ENCODE measurements around the gene NOP9. TPM values are rescaled to one million over a fixed set of nuclear protein-coding genes. Genes with fewer than 3 reads are reported as not detected.

Gene NOP9
- total RNA-seq, 1 donor from 2014 or later = 33.5 TPM

- no peak for DNase-seq (ENCODE audit: low spot score in 2 of 2)
- TF ChIP-seq CTCF (IDR thresholded peaks at IDR 0.05) = no peak
- H3K4me3 ChIP-seq = no peak overlapping the region
- no peaks in the 10 kb centered on the region for H3K36me3 ChIP-seq
- H3K9me3 ChIP-seq = no peaks in the 10 kb centered on the region
- H3K27me3 ChIP-seq = no peaks in the 10 kb centered on the region
- no peak overlapping the region for H3K27ac ChIP-seq
- intact Hi-C loops (cut with DNase I) = no loop called here
- H3K4me1 ChIP-seq = no peaks in the 10 kb centered on the region
Observed at GRCh38 chr14:24258119-24258518, 41.5 kb upstream of the NOP9 start.

GRCh38 chr14:24258548-24259265 is 40.9 kb upstream of the NOP9 start:
- Histone ChIP-seq H3K36me3 (no peaks in the 10 kb centered on the region), H3K4me1 (no peaks in the 10 kb centered on the region), H3K4me3 (no peak overlapping the region), H3K9me3 (no peaks in the 10 kb centered on the region), H3K27ac (no peak overlapping the region), H3K27me3 (no peaks in the 10 kb centered on the region)
- intact Hi-C loops (cut with DNase I) = no loop called here
- DNase-seq (ENCODE audit: low spot score in 2 of 2) = no peak
- no peak for TF ChIP-seq CTCF (IDR thresholded peaks at IDR 0.05)

GRCh38 chr14:24259282-24260025 is 40.2 kb upstream of the NOP9 start:
- TF ChIP-seq CTCF (IDR thresholded peaks at IDR 0.05) = no peak
- intact Hi-C loops (cut with DNase I) = no loop called here
- no peaks in the 10 kb centered on the region for H3K36me3 ChIP-seq
- no peak for DNase-seq (ENCODE audit: low spot score in 2 of 2)
- H3K27me3 ChIP-seq = no peaks in the 10 kb centered on the region
- no peaks in the 10 kb centered on the region for H3K4me1 ChIP-seq
- no peaks in the 10 kb centered on the region for H3K9me3 ChIP-seq
- H3K4me3 ChIP-seq = no peak overlapping the region
- no peak overlapping the region for H3K27ac ChIP-seq

GRCh38 chr14:24260026-24260779 is 39.4 kb upstream of the NOP9 start:
- Histone ChIP-seq H3K27ac (no peak overlapping the region), H3K27me3 (no peaks in the 10 kb centered on the region), H3K36me3 (no peaks in the 10 kb centered on the region), H3K4me1 (no peaks in the 10 kb centered on the region), H3K4me3 (no peak overlapping the region), H3K9me3 (no peaks in the 10 kb centered on the region)
- TF ChIP-seq CTCF (IDR thresholded peaks at IDR 0.05) = no peak
- intact Hi-C loops (cut with DNase I) = no loop called here
- DNase-seq (ENCODE audit: low spot score in 2 of 2) = no peak

GRCh38 chr14:24260780-24261157 is 38.9 kb upstream of the NOP9 start:
- H3K27ac ChIP-seq = no peak overlapping the region

More at GRCh38 chr14:24260780-24261157, 38.9 kb upstream of the NOP9 start:
- no peak for TF ChIP-seq CTCF (IDR thresholded peaks at IDR 0.05)
- H3K4me3 ChIP-seq = no peak overlapping the region
- no peaks in the 10 kb centered on the region for H3K36me3 ChIP-seq
- intact Hi-C loops (cut with DNase I) = no loop called here
- H3K27me3 ChIP-seq = no peaks in the 10 kb centered on the region
- no peak for DNase-seq (ENCODE audit: low spot score in 2 of 2)
- H3K9me3 ChIP-seq = no peaks in the 10 kb centered on the region
- H3K4me1 ChIP-seq = no peaks in the 10 kb centered on the region
